Neural cell (in vitro differentiated cells): ENCODE measurements around the gene ZFP90.

Source experiments
- EZH2 ChIP-seq: fragments of 200-600, 300-800 bp; shearing (Covaris generic), sonication (generic); IDR thresholded peaks from 2 replicates; pipeline ENCODE4 v1.6.1; 2014; ENCODE audit warnings: antibody characterized with exemption, low read length, borderline replicate concordance, mild to moderate bottlenecking; ENCODE audit not compliant: insufficient read depth, poor library complexity, severe bottlenecking
- TF ChIP-seq, protein P1 (sequence below): fragments of 450-650 bp; IDR thresholded peaks from 2 replicates; pipeline ENCODE4 v1.5.1; 2014; ENCODE audit warnings: antibody characterized with exemption, mild to moderate bottlenecking, moderate library complexity; ENCODE audit not compliant: poor library complexity, severe bottlenecking

GRCh38 chr16:68592466-68593337 lies 53.6 kb downstream of the ZFP90 start:
- TF ChIP-seq, protein P1, sequence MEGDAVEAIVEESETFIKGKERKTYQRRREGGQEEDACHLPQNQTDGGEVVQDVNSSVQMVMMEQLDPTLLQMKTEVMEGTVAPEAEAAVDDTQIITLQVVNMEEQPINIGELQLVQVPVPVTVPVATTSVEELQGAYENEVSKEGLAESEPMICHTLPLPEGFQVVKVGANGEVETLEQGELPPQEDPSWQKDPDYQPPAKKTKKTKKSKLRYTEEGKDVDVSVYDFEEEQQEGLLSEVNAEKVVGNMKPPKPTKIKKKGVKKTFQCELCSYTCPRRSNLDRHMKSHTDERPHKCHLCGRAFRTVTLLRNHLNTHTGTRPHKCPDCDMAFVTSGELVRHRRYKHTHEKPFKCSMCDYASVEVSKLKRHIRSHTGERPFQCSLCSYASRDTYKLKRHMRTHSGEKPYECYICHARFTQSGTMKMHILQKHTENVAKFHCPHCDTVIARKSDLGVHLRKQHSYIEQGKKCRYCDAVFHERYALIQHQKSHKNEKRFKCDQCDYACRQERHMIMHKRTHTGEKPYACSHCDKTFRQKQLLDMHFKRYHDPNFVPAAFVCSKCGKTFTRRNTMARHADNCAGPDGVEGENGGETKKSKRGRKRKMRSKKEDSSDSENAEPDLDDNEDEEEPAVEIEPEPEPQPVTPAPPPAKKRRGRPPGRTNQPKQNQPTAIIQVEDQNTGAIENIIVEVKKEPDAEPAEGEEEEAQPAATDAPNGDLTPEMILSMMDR = no peak
- TF ChIP-seq EZH2 = no peak
